Measurements from ENCODE around the gene EGFL8. TPM values are rescaled to one million over a fixed set of nuclear protein-coding genes. Genes with fewer than 3 reads are reported as not detected.

EGFL8 gene
- total and polyA plus RNA-seq, 9 of the 15 experiments (the other 6 are each of a cell fraction or from before 2014, with no cell fraction given), result 2.2 to 47.4 (median 14.2) TPM

DNA sequence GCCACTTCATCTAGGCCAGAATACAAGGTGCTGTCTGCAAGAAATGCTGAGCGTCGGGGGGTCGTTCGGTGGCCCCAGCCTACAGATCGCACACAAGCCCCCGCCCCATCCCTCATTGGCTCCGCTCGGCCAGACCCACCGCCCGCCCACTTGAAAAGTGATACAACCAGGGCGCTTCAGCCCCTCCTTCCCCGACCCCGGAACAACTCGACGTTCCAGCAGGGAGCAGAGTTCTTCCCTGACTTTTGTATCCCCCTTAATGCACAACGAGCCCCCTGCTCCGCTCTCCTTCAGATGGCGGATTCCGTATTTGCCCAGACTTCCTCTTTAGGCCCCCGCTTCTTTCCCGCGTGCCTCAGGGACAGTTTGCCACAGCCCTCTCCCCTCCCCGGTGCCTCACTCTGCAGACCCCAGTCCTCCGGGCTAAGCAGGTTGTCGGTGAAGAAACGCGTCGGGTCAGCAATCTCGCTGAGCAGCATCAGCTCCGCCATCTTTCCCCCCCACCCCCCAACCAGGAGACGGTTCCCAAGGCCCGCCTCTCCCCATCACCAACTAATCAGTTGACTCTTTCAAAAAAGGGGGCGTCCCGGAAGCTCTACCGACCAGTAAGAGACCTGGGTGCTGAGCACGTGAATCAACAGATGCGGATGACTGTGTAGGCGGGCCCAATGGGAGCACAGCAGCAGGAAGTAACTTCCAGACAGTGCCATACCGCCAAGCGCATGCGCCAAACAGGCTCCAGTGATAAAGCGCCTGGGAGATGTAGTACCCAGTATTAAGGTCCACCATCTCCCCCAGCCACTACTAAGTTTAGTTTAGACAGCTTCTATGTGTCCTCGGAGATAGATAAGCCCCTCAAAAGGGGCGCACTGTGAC lies 36.4 kb upstream of the EGFL8 start, which contains the start of gene ATF6B (continued):
- TF ChIP-seq CAMTA2 (CRISPR knock-in tag; conservative IDR thresholded peaks at IDR 0.05) (no peak), FOXP1 (CRISPR knock-in tag; IDR thresholded peaks at IDR 0.05) (no peak), ADNP (tag; IDR thresholded peaks at IDR 0.05) (no peak), GABPA (tag; conservative IDR thresholded peaks at IDR 0.05; ENCODE audit: low read depth) (peak; percentile 83), ARHGAP35 (IDR thresholded peaks at IDR 0.05; ENCODE audit: partially characterized antibody) (no peak), GTF2A2 (tag; IDR thresholded peaks at IDR 0.05) (no peak), SIRT6 (IDR thresholded peaks at IDR 0.05; ENCODE audit: low read depth, low read length) (no peak), POLR3A (IDR thresholded peaks at IDR 0.05; ENCODE audit: borderline replicate concordance, extremely low read depth, insufficient read depth, insufficient read length) (no peak), RUNX1 (IDR thresholded peaks at IDR 0.05; ENCODE audit: low read depth) (no peak), RNF219 (CRISPR knock-in tag; IDR thresholded peaks at IDR 0.05) (no peak), ILK (tag; IDR thresholded peaks at IDR 0.05; ENCODE audit: borderline replicate concordance, low read depth) (no peak), GTF2B (IDR thresholded peaks at IDR 0.05; ENCODE audit: extremely low read depth, insufficient read length) (no peak), TAF1 (IDR thresholded peaks at IDR 0.05; ENCODE audit: control insufficient read depth, extremely low read depth, insufficient read depth, low read length, severe bottlenecking) (peak; percentile 78), E2F8 (IDR thresholded peaks at IDR 0.05; ENCODE audit: low read depth, partially characterized antibody) (peak; percentile 82), NCOA6 (IDR thresholded peaks at IDR 0.05) (no peak), GABPB1 (CRISPR knock-in tag; IDR thresholded peaks at IDR 0.05) (peak; percentile 71)
- TF ChIP-seq, protein P1, sequence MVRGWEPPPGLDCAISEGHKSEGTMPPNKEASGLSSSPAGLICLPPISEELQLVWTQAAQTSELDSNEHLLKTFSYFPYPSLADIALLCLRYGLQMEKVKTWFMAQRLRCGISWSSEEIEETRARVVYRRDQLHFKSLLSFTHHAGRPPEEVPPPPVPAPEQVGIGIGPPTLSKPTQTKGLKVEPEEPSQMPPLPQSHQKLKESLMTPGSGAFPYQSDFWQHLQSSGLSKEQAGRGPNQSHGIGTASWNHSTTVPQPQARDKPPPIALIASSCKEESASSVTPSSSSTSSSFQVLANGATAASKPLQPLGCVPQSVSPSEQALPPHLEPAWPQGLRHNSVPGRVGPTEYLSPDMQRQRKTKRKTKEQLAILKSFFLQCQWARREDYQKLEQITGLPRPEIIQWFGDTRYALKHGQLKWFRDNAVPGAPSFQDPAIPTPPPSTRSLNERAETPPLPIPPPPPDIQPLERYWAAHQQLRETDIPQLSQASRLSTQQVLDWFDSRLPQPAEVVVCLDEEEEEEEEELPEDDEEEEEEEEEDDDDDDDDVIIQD (CRISPR knock-in tag; IDR thresholded peaks at IDR 0.05), result no peak
- TF ChIP-seq, protein P2, sequence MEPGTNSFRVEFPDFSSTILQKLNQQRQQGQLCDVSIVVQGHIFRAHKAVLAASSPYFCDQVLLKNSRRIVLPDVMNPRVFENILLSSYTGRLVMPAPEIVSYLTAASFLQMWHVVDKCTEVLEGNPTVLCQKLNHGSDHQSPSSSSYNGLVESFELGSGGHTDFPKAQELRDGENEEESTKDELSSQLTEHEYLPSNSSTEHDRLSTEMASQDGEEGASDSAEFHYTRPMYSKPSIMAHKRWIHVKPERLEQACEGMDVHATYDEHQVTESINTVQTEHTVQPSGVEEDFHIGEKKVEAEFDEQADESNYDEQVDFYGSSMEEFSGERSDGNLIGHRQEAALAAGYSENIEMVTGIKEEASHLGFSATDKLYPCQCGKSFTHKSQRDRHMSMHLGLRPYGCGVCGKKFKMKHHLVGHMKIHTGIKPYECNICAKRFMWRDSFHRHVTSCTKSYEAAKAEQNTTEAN (CRISPR knock-in tag; IDR thresholded peaks at IDR 0.05), result no peak

Data from K562 (cell line).